K562 (cell line): Measurements from ENCODE around the gene PACSIN2. TPM values are rescaled to one million over a fixed set of nuclear protein-coding genes. Genes with fewer than 3 reads are reported as not detected.

ENCODE experiments used
- CHD7 ChIP-seq: fragments of 200-600 bp; sonication (generic); IDR thresholded peaks from one replicate; pipeline ENCODE4 v1.6.1; 2012; ENCODE audit warnings: mild to moderate bottlenecking, low read depth, low read length, inconsistent platforms
- polyA plus RNA-seq, 8 experiments: library from polyadenylated mRNA; depleted of rRNA in 4 of 8; stranded (reverse) in 5 of 8; unstranded in 3 of 8; fragments of >200 nt; fragmentation: Nextera tagmentation in 2 of 8; fragmentation: Illumina TruSeq in 1 of 8; extraction: Ambion mirVana in 2 of 8; extraction: Trizol in 1 of 8; gene quantifications; 2 replicates each; pipeline versions ENCODE4 v1.2.1 to v1.2.3, GENCODE V29; 2011 to 2014; ENCODE audit warnings: inconsistent platforms in 1 of 8, missing spikeins in 1 of 8
- total RNA-seq, 7 experiments: library from RNA; depleted of rRNA in 6 of 7; stranded (reverse); fragments of >200 nt in 6 of 7; fragmentation: Illumina TruSeq in 2 of 7; extraction: Trizol in 2 of 7; gene quantifications; 2 replicates each; pipeline versions ENCODE4 v1.2.1 to v1.2.3, GENCODE V29; 2011 to 2021; ENCODE audit warnings: low replicate concordance in 1 of 7

The PACSIN2 gene
- total and polyA plus RNA-seq, 9 of the 15 experiments (the other 6 are each of a cell fraction or from before 2014, with no cell fraction given) = 0.45 to 45.1 (median 23.9) TPM

DNA sequence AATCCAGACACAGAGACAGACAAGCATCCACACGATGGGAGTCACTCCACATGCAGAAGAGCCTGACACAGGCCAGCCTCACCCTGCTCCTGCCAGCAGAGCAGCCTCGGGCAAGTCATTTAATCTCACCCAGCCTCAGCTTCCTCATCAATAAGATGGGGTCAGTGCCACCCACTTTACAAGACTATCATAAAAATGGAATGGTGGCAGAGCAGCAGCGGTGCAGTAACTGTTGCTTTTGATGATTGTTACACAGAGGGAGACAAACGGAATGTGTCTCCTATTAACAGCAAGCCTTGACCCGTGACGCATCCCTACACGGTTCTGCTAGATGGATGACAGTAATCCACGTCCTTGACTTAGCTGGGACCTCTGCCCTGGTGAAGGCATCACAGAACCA, 131.8 kb downstream of the PACSIN2 start (continued):
- no peak for TF ChIP-seq CHD7
